COLO668 (cell line): ENCODE measurements around the gene MAP2K4.

Source experiments
- DNase-seq: peaks from one replicate; lab custom pipeline; 2025; ENCODE audit not compliant: unreplicated experiment; lab: John Stamatoyannopoulos, UW

The MAP2K4 gene

DNA sequence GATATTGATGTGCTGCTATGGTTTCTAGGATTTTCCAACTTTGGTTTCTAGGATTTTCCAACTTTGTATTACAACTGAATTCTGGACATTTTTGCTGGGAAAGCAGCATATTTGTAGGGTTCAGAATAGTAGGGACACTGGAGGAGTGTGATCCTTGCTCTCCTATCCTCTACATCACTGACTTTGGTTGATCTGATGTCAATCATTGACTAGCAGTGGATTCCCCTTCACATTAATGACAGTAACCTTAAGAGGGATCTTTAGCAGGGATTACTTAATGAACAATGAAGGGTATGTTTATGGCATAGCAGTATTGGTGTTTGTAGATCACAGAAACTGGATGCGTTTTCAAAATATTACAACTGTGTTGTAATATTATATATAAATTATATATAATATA lies 67.4 kb downstream of the MAP2K4 start:
- no peak for DNase-seq

GRCh38 chr17:12089809-12090384 lies 69.2 kb downstream of the MAP2K4 start:
- DNase-seq = no peak

GRCh38 chr17:12094336-12094735 lies 73.7 kb downstream of the MAP2K4 start:
- DNase-seq = no peak

DNA sequence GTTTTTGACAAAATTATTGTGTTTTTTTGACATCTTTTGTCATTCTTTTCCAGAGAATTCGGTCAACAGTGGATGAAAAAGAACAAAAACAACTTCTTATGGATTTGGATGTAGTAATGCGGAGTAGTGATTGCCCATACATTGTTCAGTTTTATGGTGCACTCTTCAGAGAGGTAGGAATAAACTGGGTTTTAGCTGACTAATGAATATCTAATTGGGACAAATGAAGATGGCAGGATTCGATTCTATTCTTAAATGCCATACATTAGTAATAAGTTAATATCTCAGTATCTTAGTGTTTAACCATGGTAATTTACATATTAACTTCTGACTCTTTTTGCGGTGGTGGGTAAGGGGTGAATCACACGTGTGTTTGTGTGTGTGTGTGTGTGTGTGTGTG lies 74.8 kb downstream of the MAP2K4 start:
- no peak for DNase-seq

DNA sequence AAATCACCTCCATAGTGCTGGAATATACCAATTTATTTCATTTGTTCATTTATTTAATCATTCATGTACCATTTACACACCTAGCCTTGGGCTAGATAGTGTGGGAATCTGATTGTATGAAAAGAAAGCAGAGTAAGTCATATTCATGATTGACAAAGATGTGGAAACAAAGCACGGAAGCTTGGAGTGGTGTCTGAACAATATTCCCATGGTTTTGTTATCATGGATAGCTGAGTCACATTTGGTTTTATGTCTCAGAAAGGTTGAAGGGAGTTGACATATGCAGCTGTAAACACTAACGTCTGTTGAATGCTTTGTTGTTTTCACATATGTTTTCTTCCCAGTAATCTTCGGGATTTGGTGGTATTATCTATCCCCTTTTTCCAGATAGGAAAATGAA lies 76.6 kb downstream of the MAP2K4 start:
- DNase-seq = no peak

DNA sequence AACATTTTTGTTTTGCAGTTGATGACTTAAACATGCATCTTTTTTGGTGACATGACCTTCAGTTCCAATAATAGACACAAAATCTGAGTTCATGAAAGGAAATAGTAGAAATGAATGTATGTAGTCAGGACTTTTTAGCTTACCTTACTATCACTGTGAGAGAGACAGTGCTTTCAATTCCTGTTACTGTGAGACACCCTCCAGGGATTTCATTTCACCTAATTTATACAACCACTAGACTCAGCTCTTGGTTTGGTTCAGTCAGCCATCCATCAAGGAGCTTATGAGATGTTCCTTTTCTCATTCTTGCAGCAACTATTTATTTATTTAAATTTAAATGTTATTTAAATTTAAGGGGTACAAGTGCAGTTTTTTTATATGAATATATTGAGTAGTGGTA lies 77.9 kb downstream of the MAP2K4 start:
- DNase-seq = no peak

- DNase-seq = no peak
Measured at GRCh38 chr17:12099412-12099811, 78.7 kb downstream of the MAP2K4 start.

- no peak for DNase-seq
Measured at GRCh38 chr17:12104831-12105230, 84.2 kb downstream of the MAP2K4 start.

DNA sequence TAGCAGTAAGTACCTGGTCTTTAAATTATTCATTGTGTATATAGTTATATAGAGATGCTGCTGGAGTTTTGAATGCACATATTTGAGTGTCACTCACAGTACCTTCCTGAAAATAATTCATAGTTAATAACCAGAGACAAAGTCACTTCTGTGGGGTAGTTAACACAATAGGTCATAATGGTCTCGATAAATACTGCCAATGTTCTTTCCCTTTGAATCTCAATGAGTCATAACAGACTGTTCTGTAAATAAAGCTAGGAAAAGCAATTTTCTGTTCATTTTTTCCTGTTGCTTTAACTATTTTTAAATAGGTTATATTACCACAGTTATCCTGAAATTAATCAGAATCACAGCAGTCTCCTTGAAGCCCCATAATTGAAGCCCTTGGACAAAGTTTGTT lies 87.2 kb downstream of the MAP2K4 start:
- DNase-seq = no peak

GRCh38 chr17:12110906-12111305 lies 90.2 kb downstream of the MAP2K4 start:
- DNase-seq = no peak

- no peak for DNase-seq
Measured at GRCh38 chr17:12113156-12113555, 92.5 kb downstream of the MAP2K4 start.

DNA sequence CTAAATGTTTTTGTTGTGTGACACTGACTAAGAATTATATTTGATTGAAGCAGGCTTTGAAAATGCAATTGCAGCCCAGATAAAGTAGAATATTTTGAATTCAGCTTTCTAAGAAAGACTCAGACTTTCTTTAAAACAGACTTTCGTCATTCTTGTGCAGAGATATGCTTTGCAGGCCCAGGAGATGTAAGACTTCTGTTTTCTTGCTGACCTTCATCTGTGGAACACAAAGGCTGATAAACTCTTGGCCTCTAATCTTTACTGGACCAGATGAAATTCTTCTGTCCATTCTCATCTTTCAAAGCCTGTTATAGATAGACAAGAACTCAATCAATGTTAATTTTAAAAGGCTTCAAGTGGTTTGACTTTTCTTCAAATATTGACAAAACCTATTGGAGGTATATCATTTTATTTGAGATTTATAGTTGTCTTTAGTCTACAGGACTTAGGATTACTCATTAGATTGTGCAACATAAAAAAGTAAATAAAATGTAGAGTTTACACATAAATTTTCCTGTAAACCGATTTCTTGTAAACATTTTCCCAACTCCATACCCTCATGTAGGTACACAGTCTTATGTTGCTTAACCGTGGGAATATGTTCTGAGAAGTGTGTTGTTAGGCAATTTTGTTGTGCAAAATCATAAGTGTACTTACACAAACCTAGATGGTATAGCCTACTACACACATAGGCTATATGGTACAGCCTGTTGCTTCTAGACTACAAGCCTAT lies 94.2 kb downstream of the MAP2K4 start:
- no peak for DNase-seq

DNA sequence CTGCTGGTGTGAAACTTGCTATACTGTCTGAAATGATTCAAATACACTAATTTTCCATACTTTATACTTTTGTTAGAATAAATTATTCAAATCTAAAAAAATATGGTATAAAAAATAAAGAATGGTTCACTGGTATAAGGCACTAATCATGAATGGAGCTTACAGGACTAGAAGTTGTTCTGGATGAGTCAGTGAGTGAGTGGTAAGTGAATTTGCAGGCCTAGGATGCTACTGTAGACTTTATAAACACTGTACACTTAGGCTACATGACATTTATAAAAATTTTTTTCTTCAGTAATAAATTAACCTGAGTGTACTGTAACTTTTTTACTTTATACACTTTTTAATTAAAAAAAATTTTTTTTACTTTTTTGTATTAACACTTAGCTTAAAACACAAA lies 95.5 kb downstream of the MAP2K4 start:
- no peak for DNase-seq

GRCh38 chr17:12118617-12119016 lies 97.9 kb downstream of the MAP2K4 start:
- DNase-seq = no peak

DNA sequence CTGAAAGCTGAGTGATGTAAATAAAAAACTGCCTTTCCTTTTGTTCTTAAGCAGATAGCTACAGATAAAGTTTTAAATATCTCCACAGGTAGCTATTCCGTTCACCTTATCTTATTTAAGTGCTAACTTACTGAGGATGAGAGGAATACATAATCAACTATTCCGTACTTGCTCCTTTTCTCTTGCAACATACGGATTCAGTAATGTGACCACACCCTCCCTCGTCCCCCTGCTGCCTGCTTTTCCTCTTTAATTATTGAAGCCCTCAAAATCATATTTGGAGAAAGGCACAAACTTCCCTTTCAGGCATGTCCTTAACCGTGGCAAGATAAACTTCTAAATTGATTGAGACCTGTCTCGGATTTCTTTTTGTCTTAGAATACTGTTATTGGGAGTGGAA lies 101.4 kb downstream of the MAP2K4 start:
- no peak for DNase-seq

GRCh38 chr17:12127177-12127576 lies 106.5 kb downstream of the MAP2K4 start:
- DNase-seq = no peak

- DNase-seq = no peak
Measured at GRCh38 chr17:12127667-12128066, 107.0 kb downstream of the MAP2K4 start.

- DNase-seq = no peak
Measured at GRCh38 chr17:12128946-12129345, 108.3 kb downstream of the MAP2K4 start.

GRCh38 chr17:12133183-12133582 lies 112.5 kb downstream of the MAP2K4 start:
- no peak for DNase-seq

GRCh38 chr17:12134101-12134500 lies 113.4 kb downstream of the MAP2K4 start:
- no peak for DNase-seq

GRCh38 chr17:12134587-12134986 lies 113.9 kb downstream of the MAP2K4 start:
- DNase-seq = no peak

- no peak for DNase-seq
Measured at GRCh38 chr17:12136243-12136642, 115.6 kb downstream of the MAP2K4 start.

DNA sequence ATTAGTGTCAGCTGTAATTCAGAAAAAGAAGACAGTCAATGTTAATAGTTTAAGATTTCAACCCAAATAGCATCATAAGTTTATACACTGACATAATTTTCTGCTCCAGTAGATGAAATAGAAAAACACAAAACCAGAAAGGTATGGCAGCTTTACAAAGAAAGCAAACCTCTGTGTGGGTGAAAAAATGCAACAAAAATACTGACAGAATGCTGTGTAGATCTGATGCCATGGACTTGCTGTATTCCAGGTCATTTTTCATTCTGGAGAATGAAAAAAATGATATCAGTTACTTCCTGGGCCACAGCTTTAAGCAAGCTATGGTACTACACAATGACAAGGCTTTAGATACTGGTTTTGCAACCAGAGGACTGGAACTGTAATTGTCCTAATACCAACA lies 116.0 kb downstream of the MAP2K4 start:
- DNase-seq = no peak
